ENCODE data around the gene MAPK6. TPM values are rescaled to one million over a fixed set of nuclear protein-coding genes. Genes with fewer than 3 reads are reported as not detected.
"Not testable (repeated sequence)": the region's sequence is repeated elsewhere in the genome, so short reads cannot be mapped to it uniquely, and the experiment has no call there.

MAPK6 gene
- total and polyA plus RNA-seq, 8 donors = 2.3 to 159 (median 14.5) TPM

DNA sequence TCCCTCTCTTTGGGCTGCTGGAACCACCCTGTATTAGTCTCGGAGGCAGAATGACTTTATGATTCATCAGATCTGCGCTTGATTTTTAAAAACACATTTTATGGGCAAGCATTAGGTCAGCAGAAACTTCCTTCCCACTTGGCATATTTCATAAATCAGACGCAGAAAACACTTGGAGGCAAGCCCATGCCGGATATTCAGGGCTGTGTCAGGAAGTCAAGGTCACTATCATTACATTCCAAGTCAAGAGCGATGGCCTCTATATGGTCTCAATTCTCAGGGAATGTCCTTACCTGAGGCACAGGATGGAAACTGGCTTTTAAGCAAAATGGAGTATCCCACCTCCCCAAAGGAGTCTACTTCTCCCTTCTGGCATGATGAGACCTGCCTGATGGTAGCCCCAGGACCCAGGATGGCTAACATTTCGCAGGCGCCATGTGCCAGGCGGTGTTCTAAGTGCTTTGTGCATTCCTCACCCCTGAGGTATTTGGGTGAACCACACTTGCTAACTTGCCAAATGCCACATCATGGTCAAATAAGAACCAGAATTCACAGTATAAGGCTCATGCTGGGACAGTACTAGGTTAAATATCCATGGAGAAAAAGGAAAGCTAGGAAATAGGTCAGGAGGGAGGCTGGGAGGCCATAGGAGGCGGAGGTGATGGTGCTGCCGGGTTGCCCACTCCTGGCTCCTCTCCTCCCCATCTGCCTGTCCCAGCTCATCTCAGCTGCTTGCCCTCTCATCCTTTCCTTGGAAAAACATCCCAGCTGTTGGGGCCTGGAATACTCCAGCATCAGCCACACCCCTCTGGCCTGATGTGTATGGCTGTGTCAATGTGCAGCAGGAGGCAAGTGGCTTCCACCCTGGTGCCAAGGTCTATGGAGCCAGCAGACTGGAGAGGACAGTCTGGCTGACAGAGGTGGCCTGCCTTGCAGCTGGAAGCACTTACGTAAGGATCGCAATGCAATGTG lies 74.8 kb downstream of the MAPK6 start:
- no peak for DNase-seq
- peak overlapping the region in 1 of 5 donors; percentile 21 for H3K27ac ChIP-seq
- no peak overlapping the region for H3K4me3 ChIP-seq
- H3K9me3 ChIP-seq = peaks cover 0 to 8% (median 6%) of the 10 kb centered on the region in 4 donors
- WGBS, 5 donors = 67 to 83% (median 73%) methylated on average over 12 of the region's 12 CpGs
- H3K4me1 ChIP-seq = peaks cover 0 to 18% (median 3%) of the 10 kb centered on the region in 4 donors
- no peaks in the 10 kb centered on the region for H3K27me3 ChIP-seq
- no peaks in the 10 kb centered on the region for H3K36me3 ChIP-seq
- TF ChIP-seq EP300 (IDR thresholded peaks at IDR 0.05) (no peak), POLR2A (IDR thresholded peaks at IDR 0.05) (no peak), POLR2AphosphoS5 (IDR thresholded peaks at IDR 0.05) (no peak)
- TF ChIP-seq, protein P1, sequence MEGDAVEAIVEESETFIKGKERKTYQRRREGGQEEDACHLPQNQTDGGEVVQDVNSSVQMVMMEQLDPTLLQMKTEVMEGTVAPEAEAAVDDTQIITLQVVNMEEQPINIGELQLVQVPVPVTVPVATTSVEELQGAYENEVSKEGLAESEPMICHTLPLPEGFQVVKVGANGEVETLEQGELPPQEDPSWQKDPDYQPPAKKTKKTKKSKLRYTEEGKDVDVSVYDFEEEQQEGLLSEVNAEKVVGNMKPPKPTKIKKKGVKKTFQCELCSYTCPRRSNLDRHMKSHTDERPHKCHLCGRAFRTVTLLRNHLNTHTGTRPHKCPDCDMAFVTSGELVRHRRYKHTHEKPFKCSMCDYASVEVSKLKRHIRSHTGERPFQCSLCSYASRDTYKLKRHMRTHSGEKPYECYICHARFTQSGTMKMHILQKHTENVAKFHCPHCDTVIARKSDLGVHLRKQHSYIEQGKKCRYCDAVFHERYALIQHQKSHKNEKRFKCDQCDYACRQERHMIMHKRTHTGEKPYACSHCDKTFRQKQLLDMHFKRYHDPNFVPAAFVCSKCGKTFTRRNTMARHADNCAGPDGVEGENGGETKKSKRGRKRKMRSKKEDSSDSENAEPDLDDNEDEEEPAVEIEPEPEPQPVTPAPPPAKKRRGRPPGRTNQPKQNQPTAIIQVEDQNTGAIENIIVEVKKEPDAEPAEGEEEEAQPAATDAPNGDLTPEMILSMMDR (IDR thresholded peaks at IDR 0.05) = no peak
- intact Hi-C loops (cut with DNase I; ENCODE audit: low total_unique reads) = no loop called here

- no peak overlapping the region for H3K27ac ChIP-seq
- DNase-seq = no peak
- no peaks in the 10 kb centered on the region for H3K36me3 ChIP-seq
- no peaks in the 10 kb centered on the region for H3K27me3 ChIP-seq
- peaks cover 0 to 7% (median 5%) of the 10 kb centered on the region in 4 donors for H3K9me3 ChIP-seq
- H3K4me3 ChIP-seq = no peak overlapping the region
- no peak for TF ChIP-seq POLR2AphosphoS5 (IDR thresholded peaks at IDR 0.05)
- no peak for TF ChIP-seq EP300 (IDR thresholded peaks at IDR 0.05)
- TF ChIP-seq POLR2A (IDR thresholded peaks at IDR 0.05) = no peak
- TF ChIP-seq, protein P1 (IDR thresholded peaks at IDR 0.05) = no peak
- 85 to 92% (median 90%) methylated on average over 12 of the region's 12 CpGs for WGBS, 5 donors
- intact Hi-C loops (cut with DNase I; ENCODE audit: low total_unique reads) = no loop called here
- H3K4me1 ChIP-seq = peaks cover 0 to 18% (median 3%) of the 10 kb centered on the region in 4 donors
These were observed 76.0 kb downstream of the MAPK6 start for GRCh38 chr15:52094811-52095584.

GRCh38 chr15:52095597-52096262 lies 76.7 kb downstream of the MAPK6 start:
- Histone ChIP-seq H3K27me3 (no peaks in the 10 kb centered on the region), H3K36me3 (no peaks in the 10 kb centered on the region), H3K9me3 (peaks cover 0 to under 1% (median 0%) of the 10 kb centered on the region in 4 donors), H3K4me1 (peaks cover 0 to 18% (median 3%) of the 10 kb centered on the region in 4 donors), H3K4me3 (no peak overlapping the region), H3K27ac (no peak overlapping the region)
- intact Hi-C loops (cut with DNase I; ENCODE audit: low total_unique reads) = no loop called here
- 47 to 87% (median 58%) methylated on average over 4 of the region's 4 CpGs for WGBS, 5 donors
- DNase-seq = no peak
- no peak for TF ChIP-seq POLR2A (IDR thresholded peaks at IDR 0.05)
- TF ChIP-seq POLR2AphosphoS5 (IDR thresholded peaks at IDR 0.05) = no peak
- TF ChIP-seq, protein P1 (IDR thresholded peaks at IDR 0.05) = no peak
- TF ChIP-seq EP300 (IDR thresholded peaks at IDR 0.05) = no peak

- H3K4me3 ChIP-seq; H3K27ac ChIP-seq; H3K9me3 ChIP-seq; H3K36me3 ChIP-seq; intact Hi-C loops (cut with DNase I; ENCODE audit: low total_unique reads); DNase-seq; H3K27me3 ChIP-seq: not testable (repeated sequence)
- H3K4me1 ChIP-seq = peaks cover 0 to 18% (median 3%) of the 10 kb centered on the region in 4 donors
- 80 to 91% (median 84%) methylated on average over 8 to 9 of the region's 9 CpGs for WGBS, 5 donors
These were observed 77.5 kb downstream of the MAPK6 start for GRCh38 chr15:52096536-52096935.
